Urinary bladder (tissue), 4 donors: ENCODE data around the gene EPS8L3. TPM values are rescaled to one million over a fixed set of nuclear protein-coding genes. Genes with fewer than 3 reads are reported as not detected.
A peak's percentile ranks its signal among the peaks of the same experiment; 100 is the strongest.

Experiments used
- DNase-seq: peaks from one replicate; pipeline ENCODE4 v3.0.0-alpha.2; 2015; ENCODE audit errors: extremely low spot score
- H3K27ac ChIP-seq: one replicate; pipeline ENCODE4 v1.5.1; 2013; ENCODE audit warnings: low read depth, mild to moderate bottlenecking, moderate library complexity
- H3K36me3 ChIP-seq: one replicate; pipeline ENCODE4 v1.6.1; 2013; ENCODE audit warnings: mild to moderate bottlenecking, moderate library complexity; ENCODE audit not compliant: insufficient read depth
- H3K4me1 ChIP-seq: one replicate; pipeline ENCODE4 v1.6.1; 2013; ENCODE audit warnings: mild to moderate bottlenecking, moderate library complexity; ENCODE audit not compliant: insufficient read depth
- H3K4me3 ChIP-seq: one replicate; pipeline ENCODE4 v1.5.1; 2013; ENCODE audit warnings: low read depth, low read length
- WGBS: extraction: QIAGEN DNeasy Blood & Tissue Kit; methylation state at CpG from one replicate; pipeline ENCODE4 v1.1.7; 2013; 5-methylcytosine and 5-hydroxymethylcytosine counted together
- polyA plus RNA-seq: library from polyadenylated mRNA; stranded (reverse); fragments of 200-250 nt; gene quantifications from one replicate; pipeline ENCODE4 v1.2.3, GENCODE V29; 2013
- total RNA-seq: library from RNA; depleted of rRNA; stranded (reverse); fragments of >200 nt; gene quantifications from one replicate; pipeline ENCODE4 v1.2.3, GENCODE V29; 2014
- donor health status: healthy with polysubstance abuse.
- donor health status: healthy.

The EPS8L3 gene
- total and polyA plus RNA-seq, 2 donors, result 0.23 TPM; not detected in 1

- Histone ChIP-seq H3K27ac (no peak overlapping the region), H3K4me3 (no peak overlapping the region), H3K4me1 (no peaks in the 10 kb centered on the region), H3K36me3 (no peaks in the 10 kb centered on the region)
- WGBS, result 89% methylated on average over 9 of the region's 9 CpGs
- no peak for DNase-seq
These were observed 25.9 kb upstream of the EPS8L3 start for GRCh38 chr1:109789551-109790180.

DNA sequence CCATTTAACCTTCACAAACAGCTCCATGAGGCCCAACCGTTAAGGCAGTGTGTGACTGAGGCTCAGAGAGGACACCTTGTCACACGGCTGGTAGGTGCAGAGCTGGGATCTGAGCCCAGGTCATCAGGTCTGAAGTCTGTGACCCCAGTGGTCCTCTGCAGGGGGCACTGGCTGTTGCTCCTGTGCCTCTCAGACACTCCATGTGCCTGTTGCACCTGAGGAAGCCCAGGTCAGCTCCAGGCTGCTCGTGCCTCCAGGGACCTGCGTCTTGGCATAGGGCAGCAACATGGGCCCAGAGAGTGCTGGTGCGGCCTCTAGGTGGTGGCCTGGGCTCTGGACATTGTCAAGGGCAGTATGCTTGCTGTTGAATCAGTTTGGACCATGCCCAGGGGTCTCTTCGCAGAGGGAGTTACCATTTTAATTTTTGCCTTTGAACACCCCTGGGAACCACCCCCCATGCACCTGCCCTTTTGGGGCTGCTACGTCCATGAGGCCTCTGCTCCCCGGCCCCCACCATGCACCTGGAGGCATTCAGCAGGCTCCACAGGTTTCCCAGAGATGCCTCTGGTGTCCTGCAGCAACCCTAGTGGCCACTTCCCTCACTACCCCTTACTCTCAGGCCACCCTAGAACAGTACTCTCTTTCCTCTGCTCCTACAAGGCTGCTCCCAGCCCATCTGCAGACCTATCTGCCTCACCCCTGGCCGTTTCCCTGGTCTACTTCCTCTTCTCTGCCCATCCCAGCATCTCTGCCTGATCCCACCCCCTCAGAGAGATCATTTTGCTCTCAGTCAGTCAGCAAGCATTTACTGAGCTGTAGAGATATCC, 25.2 kb upstream of the EPS8L3 start:
- Histone ChIP-seq H3K4me1 (no peaks in the 10 kb centered on the region), H3K36me3 (no peaks in the 10 kb centered on the region), H3K4me3 (no peak overlapping the region), H3K27ac (no peak overlapping the region)
- 89% methylated on average over 9 of the region's 9 CpGs for WGBS
- DNase-seq, result no peak

GRCh38 chr1:109787845-109788601, 24.3 kb upstream of the EPS8L3 start:
- Histone ChIP-seq H3K4me3 (no peak overlapping the region), H3K27ac (no peak overlapping the region), H3K36me3 (no peaks in the 10 kb centered on the region), H3K4me1 (peaks cover 2% of the 10 kb centered on the region)
- whole genome bisulfite sequencing, result 90% methylated on average over 19 of the region's 19 CpGs
- no peak for DNase-seq

DNA sequence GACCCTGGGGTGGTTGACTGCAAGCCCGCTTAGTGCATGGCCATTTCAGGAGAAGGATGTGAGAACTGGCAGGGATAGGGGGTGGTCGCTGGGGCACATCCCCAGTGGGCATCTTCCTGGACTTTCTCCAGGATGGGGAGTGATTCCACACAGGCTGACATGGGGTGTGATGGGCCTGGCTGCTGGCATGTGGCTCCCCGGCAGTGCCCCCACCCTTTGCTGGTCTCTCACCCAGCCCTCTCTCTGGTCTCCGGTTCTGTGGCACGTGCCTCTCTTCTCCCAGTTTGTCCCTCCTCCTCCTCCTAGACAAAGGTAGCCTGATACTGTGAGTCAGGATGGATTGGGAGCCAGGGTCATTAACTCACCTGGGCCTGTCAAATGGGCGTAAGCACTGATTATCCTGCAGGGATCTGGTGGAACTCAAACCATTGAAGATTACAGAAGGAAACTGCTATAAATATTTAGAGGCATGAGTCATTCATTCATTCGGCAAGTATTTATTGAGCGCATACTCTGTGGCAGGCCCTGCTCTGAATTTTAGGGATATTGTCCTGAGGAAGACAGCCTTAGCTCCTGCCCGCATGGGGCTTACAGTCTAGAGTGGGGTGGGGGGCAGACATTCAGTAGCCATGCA, 23.6 kb upstream of the EPS8L3 start:
- Histone ChIP-seq H3K36me3 (no peaks in the 10 kb centered on the region), H3K4me1 (peaks cover 7% of the 10 kb centered on the region), H3K4me3 (no peak overlapping the region), H3K27ac (no peak overlapping the region)
- DNase-seq, result no peak
- WGBS, result 81% methylated on average over 9 of the region's 9 CpGs

GRCh38 chr1:109786531-109787021, 22.9 kb upstream of the EPS8L3 start:
- WGBS, result 60% methylated on average over 6 of the region's 6 CpGs
- peaks cover 7% of the 10 kb centered on the region for H3K4me1 ChIP-seq
- H3K36me3 ChIP-seq, result no peaks in the 10 kb centered on the region
- no peak overlapping the region for H3K4me3 ChIP-seq
- no peak for DNase-seq
- H3K27ac ChIP-seq, result no peak overlapping the region

- no peaks in the 10 kb centered on the region for H3K36me3 ChIP-seq
- H3K4me1 ChIP-seq, result peaks cover 7% of the 10 kb centered on the region
- 78% methylated on average over 5 of the region's 5 CpGs for WGBS
These were observed 22.4 kb upstream of the EPS8L3 start for GRCh38 chr1:109786112-109786480.

GRCh38 chr1:109785446-109786111, 21.9 kb upstream of the EPS8L3 start:
- Histone ChIP-seq H3K4me1 (peaks cover 7% of the 10 kb centered on the region), H3K36me3 (no peaks in the 10 kb centered on the region), H3K27ac (no peak overlapping the region), H3K4me3 (no peak overlapping the region)
- no peak for DNase-seq
- 84% methylated on average over 4 of the region's 4 CpGs for WGBS

More at GRCh38 chr1:109786112-109786480, 22.4 kb upstream of the EPS8L3 start:
- DNase-seq, result no peak
- Histone ChIP-seq H3K27ac (no peak overlapping the region), H3K4me3 (no peak overlapping the region)

DNA sequence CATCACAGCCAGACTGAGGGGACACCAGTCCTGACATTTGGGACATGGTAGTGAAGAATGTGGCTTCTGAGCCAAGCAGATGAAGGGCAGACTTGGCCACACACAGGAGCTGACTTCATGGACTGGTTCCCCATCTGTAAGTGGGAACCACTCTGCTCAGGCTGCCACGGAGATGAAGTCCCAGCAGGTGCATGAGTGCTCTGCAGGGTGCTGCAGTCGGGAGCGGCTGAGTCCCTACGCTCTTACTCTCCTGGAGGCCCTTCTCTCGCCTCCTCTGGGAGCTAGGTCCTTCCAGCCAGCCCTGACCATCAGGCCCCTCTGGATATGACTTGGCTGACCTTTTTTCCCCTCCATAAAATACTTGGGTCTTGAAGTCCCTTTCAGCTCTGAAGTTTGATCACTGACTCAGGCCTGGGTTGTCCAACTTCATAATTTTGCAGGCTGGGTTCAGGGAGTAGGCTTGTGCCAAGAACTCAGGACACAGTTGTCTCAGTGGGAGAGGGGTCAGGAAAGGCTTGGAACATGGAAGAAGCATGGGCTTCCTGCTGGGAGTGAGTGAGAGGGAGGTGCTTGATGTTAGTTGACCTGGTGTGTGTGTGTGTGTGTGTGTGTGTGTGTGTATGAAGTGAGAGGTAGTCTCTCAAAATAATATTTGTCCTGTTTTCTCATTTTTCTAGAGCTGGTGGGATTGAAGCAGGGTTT, 21.0 kb upstream of the EPS8L3 start:
- Histone ChIP-seq H3K36me3 (no peaks in the 10 kb centered on the region), H3K4me1 (peaks cover 7% of the 10 kb centered on the region), H3K4me3 (no peak overlapping the region), H3K27ac (no peak overlapping the region)
- WGBS, result 93% methylated on average over 5 of the region's 5 CpGs
- no peak for DNase-seq

DNA sequence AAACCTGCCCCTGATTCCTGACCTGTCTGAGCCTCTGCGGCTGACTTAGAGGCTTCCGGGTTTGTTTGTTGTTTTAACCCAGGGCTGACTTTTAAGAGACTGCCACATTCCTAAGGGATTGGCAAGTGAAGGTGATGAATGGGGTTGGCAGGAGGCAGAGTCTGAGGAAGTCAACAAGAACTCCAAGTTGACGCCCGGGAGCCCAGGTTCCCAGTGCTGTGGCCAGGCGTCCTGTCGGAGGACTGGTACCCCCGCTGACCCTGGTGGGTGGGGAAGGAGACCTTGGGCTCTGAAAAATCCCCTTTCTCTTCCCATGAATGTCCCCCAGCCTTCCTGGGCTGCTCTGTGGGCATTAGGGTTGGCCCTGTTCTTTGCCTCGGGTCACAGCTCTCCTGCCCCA, 19.7 kb upstream of the EPS8L3 start:
- no peak for DNase-seq
- no peak overlapping the region for H3K27ac ChIP-seq
- H3K36me3 ChIP-seq, result no peaks in the 10 kb centered on the region
- H3K4me3 ChIP-seq, result no peak overlapping the region
- peaks cover 7% of the 10 kb centered on the region for H3K4me1 ChIP-seq
- 35% methylated on average over 8 of the region's 8 CpGs for WGBS

GRCh38 chr1:109782927-109783326, 19.2 kb upstream of the EPS8L3 start:
- peak overlapping the region; percentile 74 for H3K27ac ChIP-seq
- H3K4me1 ChIP-seq, result peaks cover 7% of the 10 kb centered on the region
- H3K36me3 ChIP-seq, result no peaks in the 10 kb centered on the region
- no peak for DNase-seq
- H3K4me3 ChIP-seq, result no peak overlapping the region
- WGBS, result 80% methylated on average over 4 of the region's 4 CpGs

DNA sequence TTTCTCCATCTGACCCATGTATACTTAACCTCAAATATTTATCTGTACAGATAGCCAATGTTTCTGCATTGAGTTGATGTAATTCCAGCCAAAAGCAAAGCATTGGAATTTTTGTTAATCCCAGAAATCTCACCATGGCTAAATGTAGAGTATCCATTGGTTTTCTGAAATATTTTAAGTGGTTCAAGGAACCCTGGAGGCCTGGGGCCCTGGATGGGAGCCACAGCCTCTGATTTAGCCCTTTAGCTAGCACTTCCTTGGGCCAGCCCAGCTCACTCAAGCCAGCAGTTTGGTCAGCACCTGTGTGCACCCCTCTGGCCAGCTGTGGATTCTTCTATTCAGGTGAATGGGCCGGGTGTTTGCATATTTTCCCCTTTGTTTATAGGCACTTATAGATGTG, 18.8 kb upstream of the EPS8L3 start:
- H3K36me3 ChIP-seq, result no peaks in the 10 kb centered on the region
- peak overlapping the region; percentile 74 for H3K27ac ChIP-seq
- 29% methylated on average over 1 of the region's 1 CpG for WGBS
- DNase-seq, result no peak
- H3K4me1 ChIP-seq, result peaks cover 7% of the 10 kb centered on the region
- no peak overlapping the region for H3K4me3 ChIP-seq

GRCh38 chr1:109781806-109782205, 18.1 kb upstream of the EPS8L3 start:
- Histone ChIP-seq H3K4me3 (no peak overlapping the region), H3K4me1 (peaks cover 7% of the 10 kb centered on the region), H3K27ac (no peak overlapping the region), H3K36me3 (no peaks in the 10 kb centered on the region)
- DNase-seq, result no peak
- 51% methylated on average over 2 of the region's 2 CpGs for WGBS
